Fibroblast of lung (primary cell): ENCODE data around the gene UBR3. TPM values are rescaled to one million over a fixed set of nuclear protein-coding genes. Genes with fewer than 3 reads are reported as not detected.
"Not testable (repeated sequence)": the region's sequence is repeated elsewhere in the genome, so short reads cannot be mapped to it uniquely, and the experiment has no call there.

ENCODE experiments used
- DNase-seq, 2 donors: peaks; one replicate each; pipeline versions ENCODE4 v3.0.0 to v3.0.0-alpha.2; 2010; ENCODE audit warnings: low read depth in 2 of 2
- H2AFZ ChIP-seq: 2 replicates; pipeline ENCODE4 v1.5.1; 2012; ENCODE audit warnings: low read length, control low read depth, inconsistent platforms
- H3K27ac ChIP-seq: 2 replicates; pipeline ENCODE4 v1.5.1; 2011; ENCODE audit warnings: low read length, control low read depth; ENCODE audit not compliant: insufficient read depth
- H3K27me3 ChIP-seq: 2 replicates; pipeline ENCODE4 v1.5.1; 2011; ENCODE audit warnings: mild to moderate bottlenecking, low read length; ENCODE audit not compliant: control insufficient read depth, insufficient read depth
- H3K36me3 ChIP-seq: 2 replicates; pipeline ENCODE4 v1.5.1; 2011; ENCODE audit warnings: low read length; ENCODE audit not compliant: control insufficient read depth, insufficient read depth
- H3K4me1 ChIP-seq: 2 replicates; pipeline ENCODE4 v1.5.1; 2011; ENCODE audit warnings: low read length; ENCODE audit not compliant: control insufficient read depth, insufficient read depth; ENCODE audit errors: extremely low read depth
- H3K4me2 ChIP-seq: 2 replicates; pipeline ENCODE4 v1.5.1; 2011; ENCODE audit warnings: low read length, control low read depth; ENCODE audit not compliant: insufficient read depth; ENCODE audit errors: extremely low read depth
- H3K4me3 ChIP-seq, 4 experiments: fragments of 200-600 bp in 1 of 4; sonication (generic) in 1 of 4; replicated peaks in 1 of 4; 2 replicates each; pipeline ENCODE4 v1.5.1; 2011 to 2016; ENCODE audit warnings: low read length in 4 of 4, low read depth in 3 of 4, mild to moderate bottlenecking in 3 of 4, control low read depth in 2 of 4, inconsistent platforms in 1 of 4, mixed read lengths in 1 of 4; ENCODE audit not compliant: insufficient read depth in 1 of 4; ENCODE audit errors: control extremely low read depth in 1 of 4
- H3K79me2 ChIP-seq: 2 replicates; pipeline ENCODE4 v1.5.1; 2012; ENCODE audit warnings: mild to moderate bottlenecking, low read length, inconsistent platforms; ENCODE audit not compliant: control insufficient read depth, insufficient read depth
- H3K9ac ChIP-seq: 2 replicates; pipeline ENCODE4 v1.5.1; 2011; ENCODE audit warnings: mild to moderate bottlenecking, low read length, control low read depth; ENCODE audit not compliant: insufficient read depth
- H3K9me3 ChIP-seq: 2 replicates; pipeline ENCODE4 v1.5.1; 2012; ENCODE audit warnings: low read depth, low read length; ENCODE audit not compliant: control insufficient read depth, insufficient read depth
- H4K20me1 ChIP-seq: 2 replicates; pipeline ENCODE4 v1.5.1; 2011; ENCODE audit warnings: low read length; ENCODE audit not compliant: control insufficient read depth, insufficient read depth; ENCODE audit errors: extremely low read depth
- EZH2 ChIP-seq: IDR thresholded peaks from 2 replicates; pipeline ENCODE4 v1.5.1; 2012; ENCODE audit warnings: low read length, control low read depth, mild to moderate bottlenecking; ENCODE audit errors: missing control alignments
- polyA plus RNA-seq, 2 donors: library from polyadenylated mRNA; depleted of rRNA in 1 of 2; stranded (reverse) in 1 of 2; unstranded in 1 of 2; fragments of >200 nt; gene quantifications; 2 replicates each; pipeline ENCODE4 v1.2.1, GENCODE V29; 2011 to 2012; ENCODE audit warnings: missing spikeins in 1 of 2
- total RNA-seq: library from RNA; depleted of rRNA; stranded (reverse); fragments of >200 nt; gene quantifications from 2 replicates; pipeline ENCODE4 v1.2.1, GENCODE V29; 2014
- TF ChIP-seq, protein P1 (sequence below), 2 donors: IDR thresholded peaks in 1 of 2; conservative IDR thresholded peaks in 1 of 2; 1 replicate in 1 of 2; 2 replicates in 1 of 2; pipeline ENCODE4 v1.5.1; 2011 to 2012; ENCODE audit warnings: low read length in 2 of 2, control low read depth in 1 of 2, inconsistent platforms in 1 of 2, low read depth in 1 of 2, mild to moderate bottlenecking in 1 of 2

Gene UBR3
- total and polyA plus RNA-seq, 2 donors (not counting 1 experiment from before 2014, with no cell fraction given), result 21.7 to 39.5 TPM

DNA sequence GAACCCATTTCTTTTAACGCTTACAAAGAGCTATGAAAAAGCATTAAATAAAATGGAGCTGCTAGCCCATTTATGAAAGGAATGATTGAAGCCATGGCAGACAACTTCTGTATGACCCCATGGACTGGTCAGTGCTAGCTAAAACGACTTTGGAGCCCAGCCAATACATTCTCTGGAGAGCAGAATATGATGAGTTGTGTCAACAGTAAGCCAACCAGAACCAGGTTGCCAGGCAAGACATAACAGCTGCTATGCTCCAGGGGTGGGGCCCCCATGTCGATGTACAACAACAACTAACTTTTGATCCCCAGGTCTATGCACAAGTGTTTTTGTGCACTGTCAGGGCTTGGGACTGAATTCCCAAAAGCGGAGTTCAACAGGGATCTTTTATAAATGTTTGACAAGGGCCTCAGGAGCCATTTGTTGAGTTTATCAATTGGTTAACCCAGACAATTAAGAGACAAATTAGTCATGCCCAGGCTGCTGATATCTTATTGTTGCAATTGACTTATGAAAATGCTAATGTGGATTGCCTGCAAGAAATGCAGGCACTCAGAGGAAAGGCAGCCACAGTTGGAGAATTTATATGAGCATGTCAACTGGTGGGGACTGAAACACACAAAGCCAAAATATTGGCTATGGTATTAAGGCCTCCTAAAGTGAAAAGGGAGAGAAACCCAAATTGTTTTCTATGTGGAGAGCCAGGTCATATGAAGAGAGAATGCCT is 286.1 kb downstream of the UBR3 start:
- no peaks in the 10 kb centered on the region for H3K36me3 ChIP-seq
- no peak overlapping the region for H3K4me3 ChIP-seq
- no peak overlapping the region for H3K4me2 ChIP-seq
- H3K27me3 ChIP-seq, result no peaks in the 10 kb centered on the region
- TF ChIP-seq, protein P1, sequence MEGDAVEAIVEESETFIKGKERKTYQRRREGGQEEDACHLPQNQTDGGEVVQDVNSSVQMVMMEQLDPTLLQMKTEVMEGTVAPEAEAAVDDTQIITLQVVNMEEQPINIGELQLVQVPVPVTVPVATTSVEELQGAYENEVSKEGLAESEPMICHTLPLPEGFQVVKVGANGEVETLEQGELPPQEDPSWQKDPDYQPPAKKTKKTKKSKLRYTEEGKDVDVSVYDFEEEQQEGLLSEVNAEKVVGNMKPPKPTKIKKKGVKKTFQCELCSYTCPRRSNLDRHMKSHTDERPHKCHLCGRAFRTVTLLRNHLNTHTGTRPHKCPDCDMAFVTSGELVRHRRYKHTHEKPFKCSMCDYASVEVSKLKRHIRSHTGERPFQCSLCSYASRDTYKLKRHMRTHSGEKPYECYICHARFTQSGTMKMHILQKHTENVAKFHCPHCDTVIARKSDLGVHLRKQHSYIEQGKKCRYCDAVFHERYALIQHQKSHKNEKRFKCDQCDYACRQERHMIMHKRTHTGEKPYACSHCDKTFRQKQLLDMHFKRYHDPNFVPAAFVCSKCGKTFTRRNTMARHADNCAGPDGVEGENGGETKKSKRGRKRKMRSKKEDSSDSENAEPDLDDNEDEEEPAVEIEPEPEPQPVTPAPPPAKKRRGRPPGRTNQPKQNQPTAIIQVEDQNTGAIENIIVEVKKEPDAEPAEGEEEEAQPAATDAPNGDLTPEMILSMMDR (conservative IDR thresholded peaks at IDR 0.05 in 1 of 2, IDR thresholded peaks at IDR 0.05 in 1 of 2; ENCODE audit: low read depth in 1 of 2, low read length in 2 of 2), result no peak
- no peak for TF ChIP-seq EZH2
- no peak overlapping the region for H3K27ac ChIP-seq
- H3K79me2 ChIP-seq, result no peaks in the 10 kb centered on the region
- no peaks in the 10 kb centered on the region for H3K9me3 ChIP-seq
- no peaks in the 10 kb centered on the region for H3K4me1 ChIP-seq
- no peak overlapping the region for H3K9ac ChIP-seq
- DNase-seq, result no peak
- H2AFZ ChIP-seq, result no peak overlapping the region
- no peaks in the 10 kb centered on the region for H4K20me1 ChIP-seq

DNA sequence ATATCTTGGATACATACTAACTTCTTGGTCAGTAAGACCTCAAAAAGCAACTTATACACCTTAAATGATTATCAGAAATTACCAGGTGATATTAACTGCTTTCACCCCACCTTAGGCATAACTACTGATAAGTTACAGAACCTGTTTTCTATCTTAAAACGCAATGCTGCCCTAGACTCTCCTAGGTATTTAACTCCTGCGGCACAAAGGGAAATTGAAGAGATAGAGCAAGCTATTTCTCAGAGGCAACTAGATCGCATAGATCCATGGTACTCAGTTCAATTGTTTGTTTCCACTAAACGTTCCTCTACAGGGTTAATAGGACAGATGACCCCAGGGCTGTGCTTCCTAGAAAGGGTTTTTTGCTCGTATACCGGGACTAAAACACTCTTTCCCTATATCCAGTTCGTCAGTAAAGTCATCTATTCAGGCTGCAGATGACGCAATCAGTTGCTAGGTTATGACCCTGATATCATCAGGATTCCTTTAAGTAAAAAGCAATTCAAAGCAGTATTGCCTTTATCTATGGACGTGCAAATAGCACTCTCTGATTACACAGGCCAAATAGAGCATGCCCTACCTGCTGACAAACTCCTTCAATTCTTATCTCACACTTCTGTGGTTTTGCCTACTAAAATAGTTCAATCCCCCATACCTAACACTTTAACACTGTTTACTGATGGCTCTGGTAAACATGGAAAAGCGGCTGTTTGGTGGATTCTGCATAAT is 288.4 kb downstream of the UBR3 start:
- TF ChIP-seq, protein P1 (conservative IDR thresholded peaks at IDR 0.05 in 1 of 2, IDR thresholded peaks at IDR 0.05 in 1 of 2; ENCODE audit: low read depth in 1 of 2, low read length in 2 of 2), result no peak
- no peak for TF ChIP-seq EZH2
- no peaks in the 10 kb centered on the region for H3K4me1 ChIP-seq
- H3K27me3 ChIP-seq, result no peaks in the 10 kb centered on the region
- H3K79me2 ChIP-seq, result no peaks in the 10 kb centered on the region
- H3K36me3 ChIP-seq, result no peaks in the 10 kb centered on the region
- no peak overlapping the region for H3K9ac ChIP-seq
- no peaks in the 10 kb centered on the region for H3K9me3 ChIP-seq
- DNase-seq, result no peak
- no peak overlapping the region for H3K4me2 ChIP-seq
- no peaks in the 10 kb centered on the region for H4K20me1 ChIP-seq
- H3K4me3 ChIP-seq, result no peak overlapping the region
- H3K27ac ChIP-seq, result no peak overlapping the region
- H2AFZ ChIP-seq, result no peak overlapping the region

DNA sequence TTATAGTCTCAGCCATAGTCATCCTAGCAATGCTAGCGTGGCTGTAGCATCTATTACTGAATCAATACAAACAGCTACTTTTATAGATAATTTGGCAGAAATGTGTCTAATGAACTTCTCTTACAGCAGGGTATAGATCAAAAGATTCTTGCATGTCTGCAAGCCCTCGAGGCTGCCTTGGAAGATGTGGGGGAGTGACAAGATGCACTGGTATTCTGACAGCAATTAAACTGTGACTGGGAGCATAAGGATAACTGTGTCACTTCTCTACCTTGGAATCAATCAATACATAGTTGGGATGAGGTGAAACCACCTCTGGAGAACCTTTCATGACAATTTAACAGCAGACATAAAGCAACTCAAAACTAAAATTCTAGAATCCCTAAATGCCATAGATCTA is 291.4 kb downstream of the UBR3 start:
- Histone ChIP-seq H3K9me3 (no peaks in the 10 kb centered on the region), H3K79me2 (no peaks in the 10 kb centered on the region), H3K4me1 (peaks cover 6% of the 10 kb centered on the region), H2AFZ (no peak overlapping the region), H3K36me3 (no peaks in the 10 kb centered on the region), H3K27me3 (no peaks in the 10 kb centered on the region), H3K9ac (no peak overlapping the region), H3K4me3 (no peak overlapping the region), H3K4me2 (no peak overlapping the region), H4K20me1 (no peaks in the 10 kb centered on the region), H3K27ac (no peak overlapping the region)
- TF ChIP-seq EZH2, result no peak
- TF ChIP-seq, protein P1 (conservative IDR thresholded peaks at IDR 0.05 in 1 of 2, IDR thresholded peaks at IDR 0.05 in 1 of 2; ENCODE audit: low read depth in 1 of 2, low read length in 2 of 2), result no peak
- no peak for DNase-seq

DNA sequence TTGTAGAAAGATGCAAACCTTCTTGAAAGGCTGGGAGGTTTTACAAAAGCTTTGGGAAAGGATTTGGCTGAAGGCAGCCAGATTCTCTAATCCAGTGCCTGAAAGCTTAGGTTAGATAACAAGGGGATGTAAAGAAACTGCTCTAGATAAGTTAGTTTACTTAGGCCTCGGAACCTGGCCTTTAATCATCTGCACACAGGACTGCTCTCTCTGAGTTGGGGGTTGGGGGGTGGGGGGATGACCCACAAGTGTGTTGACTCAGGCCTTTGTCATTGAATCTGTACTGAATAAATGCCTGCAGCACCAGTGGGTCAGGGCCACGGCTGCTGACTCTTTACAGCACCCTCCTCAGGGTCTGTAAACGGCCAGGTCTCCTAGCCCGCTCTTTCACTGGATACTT is 292.1 kb downstream of the UBR3 start:
- not testable (repeated sequence) for H3K27me3 ChIP-seq, H3K9ac ChIP-seq, DNase-seq, H3K4me3 ChIP-seq, H4K20me1 ChIP-seq, H3K36me3 ChIP-seq, H2AFZ ChIP-seq, H3K4me2 ChIP-seq, H3K27ac ChIP-seq, H3K9me3 ChIP-seq, H3K79me2 ChIP-seq, H3K4me1 ChIP-seq
